Testis (tissue), 3 donors: ENCODE results near the gene SH2D6. TPM values are rescaled to one million over a fixed set of nuclear protein-coding genes. Genes with fewer than 3 reads are reported as not detected.

ENCODE experiments used
- DNase-seq: peaks from one replicate; pipeline ENCODE4 v3.0.0-alpha.2; 2019
- H3K27ac ChIP-seq, 2 donors: fragments of 200-600 bp; sonication (generic); one replicate each; pipeline ENCODE4 v1.5.1; 2019
- H3K27me3 ChIP-seq: fragments of 200-600 bp; sonication (generic); one replicate; pipeline ENCODE4 v1.5.1; 2019
- H3K36me3 ChIP-seq: fragments of 200-600 bp; sonication (generic); one replicate; pipeline ENCODE4 v1.5.1; 2017; ENCODE audit warnings: low read depth; ENCODE audit errors: missing control alignments
- H3K4me1 ChIP-seq: fragments of 200-600 bp; sonication (generic); one replicate; pipeline ENCODE4 v1.5.1; 2019
- H3K4me3 ChIP-seq, 2 donors: fragments of 200-600 bp; sonication (generic); one replicate each; pipeline ENCODE4 v1.5.1; 2017 to 2019
- H3K9me3 ChIP-seq: fragments of 200-600 bp; sonication (generic); one replicate; pipeline ENCODE4 v1.5.1; 2017
- CTCF ChIP-seq, 3 experiments: fragments of 450-650 bp in 2 of 3; fragments of 200-600 bp in 1 of 3; sonication (generic) in 1 of 3; IDR thresholded peaks; one replicate each; pipeline ENCODE4 v1.5.1; 2016 to 2019; ENCODE audit warnings: antibody characterized with exemption in 3 of 3, mild to moderate bottlenecking in 2 of 3, moderate library complexity in 1 of 3
- POLR2A ChIP-seq: fragments of 450-650 bp; IDR thresholded peaks from one replicate; pipeline ENCODE4 v1.6.1; 2017; ENCODE audit warnings: antibody characterized with exemption, mild to moderate bottlenecking, moderate library complexity
- WGBS, 2 donors: methylation state at CpG; one replicate each; pipeline ENCODE4 v1.1.5; 2018; 5-methylcytosine and 5-hydroxymethylcytosine counted together
- intact Hi-C: fragments of 100-400 bp; cut with DNase I; formaldehyde crosslinking; loops from one replicate; pipeline ENCODE4 v1.15.1; 2023; ENCODE audit warnings: low total_unique reads
- polyA plus RNA-seq: library from polyadenylated mRNA; stranded (reverse); fragments of 350-450 nt; fragmentation: Illumina TruSeq; extraction: RNeasy Lipid Tissue Mini Kit (QIAGEN cat#74804); gene quantifications from one replicate; pipeline ENCODE4 v1.2.3, GENCODE V29; 2014; ENCODE audit warnings: low read depth, low replicate concordance; ENCODE audit not compliant: insufficient read depth
- total RNA-seq, 2 donors: library from RNA; depleted of rRNA; stranded (reverse); fragments of >200 nt; gene quantifications; one replicate each; pipeline ENCODE4 v1.2.3, GENCODE V29; 2016

The SH2D6 gene
- total and polyA plus RNA-seq, 3 donors from 2014 or later: 11.2 to 15.9 (median 13.6) TPM

GRCh38 chr2:85419009-85419675 lies 628 bp downstream of the SH2D6 start:
- Histone ChIP-seq H3K36me3 (no peaks in the 10 kb centered on the region), H3K27me3 (no peaks in the 10 kb centered on the region), H3K27ac (peak overlapping the region; percentile 95 to 97), H3K4me3 (peak overlapping the region; percentile 83 to 84), H3K9me3 (no peaks in the 10 kb centered on the region), H3K4me1 (peaks cover 33% of the 10 kb centered on the region)
- no peak for TF ChIP-seq CTCF (IDR thresholded peaks at IDR 0.05)
- no peak for TF ChIP-seq POLR2A
- intact Hi-C loops: no loop called here
- 34 to 55% methylated on average over 5 to 17 of the region's 17 CpGs for WGBS, 2 donors
- no peak for DNase-seq

- Histone ChIP-seq H3K9me3 (no peaks in the 10 kb centered on the region), H3K4me3 (peak overlapping the region; percentile 7 to 26), H3K36me3 (no peaks in the 10 kb centered on the region), H3K27ac (peak overlapping the region; percentile 61 to 97), H3K4me1 (peaks cover 31% of the 10 kb centered on the region), H3K27me3 (no peaks in the 10 kb centered on the region)
- TF ChIP-seq CTCF (IDR thresholded peaks at IDR 0.05): peak; percentile 100
- no peak for TF ChIP-seq POLR2A
- WGBS, 2 donors: 6 to 10% methylated on average over 22 of the region's 22 CpGs
- peak; percentile 96 for DNase-seq
- intact Hi-C loops: no loop called here
These were observed 2.2 kb downstream of the SH2D6 start for GRCh38 chr2:85420536-85421259.

- WGBS, 2 donors: 34 to 39% methylated on average over 13 of the region's 13 CpGs
- Histone ChIP-seq H3K9me3 (no peaks in the 10 kb centered on the region), H3K4me3 (peak overlapping the region; percentile 7 to 26), H3K27ac (peak overlapping the region; percentile 61 to 97), H3K4me1 (peaks cover 31% of the 10 kb centered on the region), H3K36me3 (no peaks in the 10 kb centered on the region), H3K27me3 (no peaks in the 10 kb centered on the region)
- TF ChIP-seq CTCF (IDR thresholded peaks at IDR 0.05) (no peak), POLR2A (no peak)
- peak; percentile 47 for DNase-seq
- intact Hi-C loops: no loop called here
These were observed 3.0 kb downstream of the SH2D6 start for GRCh38 chr2:85421260-85422071.

GRCh38 chr2:85422072-85422457 lies 3.6 kb downstream of the SH2D6 start:
- TF ChIP-seq CTCF (IDR thresholded peaks at IDR 0.05) (no peak), POLR2A (no peak)

More at GRCh38 chr2:85422072-85422457, 3.6 kb downstream of the SH2D6 start:
- H3K27ac ChIP-seq: peak overlapping the region in 1 of 2 donors; percentile 97
- intact Hi-C loops: no loop called here
- no peaks in the 10 kb centered on the region for H3K27me3 ChIP-seq
- no peak overlapping the region for H3K4me3 ChIP-seq
- 87 to 88% methylated on average over 2 of the region's 2 CpGs for WGBS, 2 donors
- DNase-seq: no peak
- no peaks in the 10 kb centered on the region for H3K9me3 ChIP-seq
- no peaks in the 10 kb centered on the region for H3K36me3 ChIP-seq
- peaks cover 31% of the 10 kb centered on the region for H3K4me1 ChIP-seq
